H1 (cell line): ENCODE measurements around the gene ALKBH1. TPM values are rescaled to one million over a fixed set of nuclear protein-coding genes. Genes with fewer than 3 reads are reported as not detected.

ENCODE experiments used
- EP300 ChIP-seq, 2 experiments: IDR thresholded peaks; 1 replicate in 1 of 2; 2 replicates in 1 of 2; pipeline ENCODE4 v1.6.1; 2011 to 2012; ENCODE audit warnings: low read depth in 2 of 2, low read length in 2 of 2, mild to moderate bottlenecking in 2 of 2, borderline replicate concordance in 1 of 2, inconsistent platforms in 1 of 2, moderate library complexity in 1 of 2
- polyA plus RNA-seq, 7 experiments: library from polyadenylated mRNA; depleted of rRNA in 3 of 7; stranded (reverse) in 5 of 7; unstranded in 2 of 7; fragments of >200 nt in 5 of 7; fragments of 200-250 nt in 2 of 7; gene quantifications; 1 replicate in 5 of 7; 2 replicates in 1 of 7; 4 replicates in 1 of 7; pipeline versions ENCODE4 v1.2.1 to v1.2.3, GENCODE V29; 2011 to 2013; ENCODE audit warnings: missing spikeins in 2 of 7, mixed read lengths in 2 of 7
- total RNA-seq: library from RNA; stranded (reverse); fragmentation: NEBNext Ultra II Directional; extraction: Animal tissue kit (Norgen Biotek cat#: 25700); gene quantifications from 2 replicates; pipeline ENCODE4 v1.2.1, GENCODE V29; 2021

The ALKBH1 gene
- total and polyA plus RNA-seq, 2 of the 8 experiments (the other 6 are each of a cell fraction or from before 2014, with no cell fraction given), result 14.3 to 20.0 TPM

DNA sequence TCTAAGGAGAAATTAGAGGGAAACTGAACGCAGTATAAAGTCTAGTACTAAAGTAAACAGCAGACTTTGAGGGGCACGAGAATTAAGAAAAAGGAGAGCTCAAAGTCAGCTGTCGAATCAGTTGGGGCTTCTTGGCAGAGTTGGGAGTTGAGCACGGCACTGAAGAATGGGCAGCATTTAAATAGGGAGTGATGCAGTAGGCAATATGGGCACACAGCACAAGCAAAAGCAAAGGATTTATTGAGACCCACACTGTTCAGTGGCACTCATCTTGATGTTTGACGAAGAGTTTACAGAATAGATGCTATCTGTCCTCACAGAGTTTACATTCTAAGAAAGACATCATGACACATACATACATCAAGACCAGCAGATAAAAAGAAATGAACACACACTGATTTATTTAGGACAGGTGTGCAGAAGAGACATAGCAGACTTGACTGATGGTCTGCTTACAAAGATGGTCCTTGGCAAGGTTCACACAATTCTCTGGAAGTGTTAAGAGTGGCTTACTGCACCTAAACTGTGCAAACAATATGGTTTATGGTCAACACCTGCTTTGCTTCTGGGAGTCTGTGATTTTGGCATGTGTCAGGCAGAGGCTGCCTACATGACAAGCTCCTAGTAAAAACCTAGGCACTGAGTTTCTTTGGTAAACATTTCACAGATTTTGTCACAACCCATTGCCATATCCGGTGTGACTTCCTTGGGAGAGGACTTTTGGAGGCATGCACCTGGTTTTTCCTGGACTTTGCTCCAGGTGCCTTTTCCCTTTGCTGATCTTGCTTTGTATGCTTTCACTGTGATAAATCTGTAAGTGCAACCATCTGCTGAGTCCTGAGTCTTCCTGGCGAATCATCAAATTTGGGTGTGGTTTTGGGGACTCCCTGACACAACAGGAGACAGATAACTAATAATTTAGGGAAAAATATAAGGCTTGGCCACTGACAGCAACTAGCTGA lies 26.3 kb downstream of the ALKBH1 start (continued):
- no peak for TF ChIP-seq EP300 (IDR thresholded peaks at IDR 0.05; ENCODE audit: borderline replicate concordance in 1 of 2, low read depth in 2 of 2, low read length in 2 of 2)
